ENCODE data around the gene DLG2. TPM values are rescaled to one million over a fixed set of nuclear protein-coding genes. Genes with fewer than 3 reads are reported as not detected.
A peak's percentile ranks its signal among the peaks of the same experiment; 100 is the strongest.

DLG2 gene
- total and polyA plus RNA-seq, 4 donors: 0.30 to 5.5 (median 0.68) TPM

DNA sequence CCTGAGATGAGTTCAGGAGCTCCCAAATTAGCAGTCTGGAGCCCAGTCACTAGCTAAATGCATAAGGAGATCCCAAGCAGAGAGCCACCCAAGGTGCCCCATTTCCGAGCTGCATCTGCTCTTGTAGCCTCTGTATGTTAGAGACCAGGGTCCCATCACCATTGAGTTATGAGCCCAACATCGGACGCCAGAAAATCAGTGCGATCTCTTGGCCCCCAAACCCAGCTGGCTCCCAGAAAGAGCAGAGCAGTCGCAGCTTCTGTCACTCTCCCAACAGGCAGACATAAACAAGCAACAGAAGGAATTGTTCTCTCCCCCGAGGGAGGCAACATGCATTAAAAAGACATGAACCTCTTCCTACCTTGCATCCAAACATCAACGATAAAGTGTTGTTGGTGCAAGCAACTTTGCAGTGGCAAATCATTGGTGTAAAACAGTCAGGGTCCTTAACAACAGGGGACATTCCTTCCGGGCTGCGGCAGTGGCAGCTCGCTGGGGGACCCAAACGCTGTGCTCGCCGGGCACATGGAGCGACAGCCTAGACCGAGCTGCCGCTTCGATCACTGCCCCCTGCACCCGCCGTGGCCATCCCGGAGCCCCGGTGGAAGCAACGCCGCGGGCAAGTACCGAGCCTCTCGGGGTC lies 907.1 kb downstream of the DLG2 start (continued):
- TF ChIP-seq, protein P1, sequence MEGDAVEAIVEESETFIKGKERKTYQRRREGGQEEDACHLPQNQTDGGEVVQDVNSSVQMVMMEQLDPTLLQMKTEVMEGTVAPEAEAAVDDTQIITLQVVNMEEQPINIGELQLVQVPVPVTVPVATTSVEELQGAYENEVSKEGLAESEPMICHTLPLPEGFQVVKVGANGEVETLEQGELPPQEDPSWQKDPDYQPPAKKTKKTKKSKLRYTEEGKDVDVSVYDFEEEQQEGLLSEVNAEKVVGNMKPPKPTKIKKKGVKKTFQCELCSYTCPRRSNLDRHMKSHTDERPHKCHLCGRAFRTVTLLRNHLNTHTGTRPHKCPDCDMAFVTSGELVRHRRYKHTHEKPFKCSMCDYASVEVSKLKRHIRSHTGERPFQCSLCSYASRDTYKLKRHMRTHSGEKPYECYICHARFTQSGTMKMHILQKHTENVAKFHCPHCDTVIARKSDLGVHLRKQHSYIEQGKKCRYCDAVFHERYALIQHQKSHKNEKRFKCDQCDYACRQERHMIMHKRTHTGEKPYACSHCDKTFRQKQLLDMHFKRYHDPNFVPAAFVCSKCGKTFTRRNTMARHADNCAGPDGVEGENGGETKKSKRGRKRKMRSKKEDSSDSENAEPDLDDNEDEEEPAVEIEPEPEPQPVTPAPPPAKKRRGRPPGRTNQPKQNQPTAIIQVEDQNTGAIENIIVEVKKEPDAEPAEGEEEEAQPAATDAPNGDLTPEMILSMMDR (IDR thresholded peaks at IDR 0.05; ENCODE audit: low read depth, low read length, missing input control): no peak

DNA sequence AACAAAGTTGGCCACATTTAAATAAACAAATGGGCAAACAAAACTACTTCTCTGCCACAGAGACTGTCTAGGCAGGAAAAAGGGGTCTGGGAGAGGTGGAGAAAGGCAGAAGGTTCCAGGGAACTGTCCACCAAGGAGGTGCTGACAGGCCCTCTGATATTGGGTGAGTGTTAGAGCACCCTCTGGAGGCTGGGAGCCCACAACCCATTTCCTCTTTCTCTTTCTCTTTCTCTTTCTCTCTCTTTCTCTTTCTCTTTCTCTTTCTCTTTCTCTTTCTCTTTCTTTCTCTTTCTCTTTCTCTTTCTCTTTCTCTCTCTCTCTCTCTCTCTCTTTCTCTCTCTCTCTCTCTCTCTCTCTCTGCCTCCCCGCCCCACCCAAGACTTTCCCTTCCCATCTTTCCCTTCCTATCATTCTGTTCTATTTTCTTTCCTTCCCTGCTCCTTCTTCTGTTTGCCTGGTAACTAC lies 912.8 kb downstream of the DLG2 start:
- Histone ChIP-seq H3K27ac (ENCODE audit: low read depth in 1 of 2, low read length in 2 of 2) (no peak overlapping the region), H3K27me3 (ENCODE audit: control insufficient read depth in 4 of 4, insufficient read depth in 4 of 4, low read length in 3 of 4) (no peaks in the 10 kb centered on the region), H3K36me3 (ENCODE audit: control insufficient read depth in 4 of 4, insufficient read depth in 3 of 4, low read depth in 1 of 4, low read length in 3 of 4) (no peaks in the 10 kb centered on the region), H3K9ac (ENCODE audit: low read depth in 1 of 2, low read length in 2 of 2) (no peak overlapping the region), H3K9me3 (ENCODE audit: control insufficient read depth in 4 of 4, low read length in 3 of 4) (no peaks in the 10 kb centered on the region), H3K4me1 (ENCODE audit: control insufficient read depth in 4 of 4, insufficient read depth in 4 of 4, low read length in 3 of 4) (no peaks in the 10 kb centered on the region), H3K4me3 (ENCODE audit: low read depth in 1 of 3, low read length in 3 of 3) (peak overlapping the region in 1 of 3 donors; percentile 14)
- WGBS: 29% methylated on average over 1 of the region's 1 CpG
- DNase-seq (ENCODE audit: low spot score): peak; percentile 39
- TF ChIP-seq FOXA1 (IDR thresholded peaks at IDR 0.05): no peak
- no peak for TF ChIP-seq GABPA (IDR thresholded peaks at IDR 0.05 in 1 of 2, conservative IDR thresholded peaks at IDR 0.05 in 1 of 2)
- no peak for TF ChIP-seq FOXA2 (IDR thresholded peaks at IDR 0.05)
- TF ChIP-seq HNF4G (IDR thresholded peaks at IDR 0.05): no peak
- TF ChIP-seq REST (IDR thresholded peaks at IDR 0.05): peak; percentile 99
- TF ChIP-seq RAD21 (IDR thresholded peaks at IDR 0.05): peak; percentile 25 to 45
- TF ChIP-seq RXRA (IDR thresholded peaks at IDR 0.05): no peak
- TF ChIP-seq, protein P1 (IDR thresholded peaks at IDR 0.05; ENCODE audit: low read depth, low read length, missing input control): no peak
- TF ChIP-seq, protein P2, sequence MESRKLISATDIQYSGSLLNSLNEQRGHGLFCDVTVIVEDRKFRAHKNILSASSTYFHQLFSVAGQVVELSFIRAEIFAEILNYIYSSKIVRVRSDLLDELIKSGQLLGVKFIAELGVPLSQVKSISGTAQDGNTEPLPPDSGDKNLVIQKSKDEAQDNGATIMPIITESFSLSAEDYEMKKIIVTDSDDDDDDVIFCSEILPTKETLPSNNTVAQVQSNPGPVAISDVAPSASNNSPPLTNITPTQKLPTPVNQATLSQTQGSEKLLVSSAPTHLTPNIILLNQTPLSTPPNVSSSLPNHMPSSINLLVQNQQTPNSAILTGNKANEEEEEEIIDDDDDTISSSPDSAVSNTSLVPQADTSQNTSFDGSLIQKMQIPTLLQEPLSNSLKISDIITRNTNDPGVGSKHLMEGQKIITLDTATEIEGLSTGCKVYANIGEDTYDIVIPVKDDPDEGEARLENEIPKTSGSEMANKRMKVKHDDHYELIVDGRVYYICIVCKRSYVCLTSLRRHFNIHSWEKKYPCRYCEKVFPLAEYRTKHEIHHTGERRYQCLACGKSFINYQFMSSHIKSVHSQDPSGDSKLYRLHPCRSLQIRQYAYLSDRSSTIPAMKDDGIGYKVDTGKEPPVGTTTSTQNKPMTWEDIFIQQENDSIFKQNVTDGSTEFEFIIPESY (IDR thresholded peaks at IDR 0.05): no peak
- no peak for TF ChIP-seq TAF1 (conservative IDR thresholded peaks at IDR 0.05)
- TF ChIP-seq, protein P3, sequence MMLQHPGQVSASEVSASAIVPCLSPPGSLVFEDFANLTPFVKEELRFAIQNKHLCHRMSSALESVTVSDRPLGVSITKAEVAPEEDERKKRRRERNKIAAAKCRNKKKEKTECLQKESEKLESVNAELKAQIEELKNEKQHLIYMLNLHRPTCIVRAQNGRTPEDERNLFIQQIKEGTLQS (IDR thresholded peaks at IDR 0.05): no peak
- TF ChIP-seq MAX (IDR thresholded peaks at IDR 0.05): no peak
- TF ChIP-seq HNF4A (conservative IDR thresholded peaks at IDR 0.05): no peak
- TF ChIP-seq YY1 (IDR thresholded peaks at IDR 0.05): no peak
- no peak for TF ChIP-seq NR2F2 (IDR thresholded peaks at IDR 0.05)
